ENCODE data around the gene SDK1.

Gene SDK1

GRCh38 chr7:4067874-4068273, 766.8 kb downstream of the SDK1 start:
- no peak for DNase-seq

- no peak for DNase-seq
These were observed 767.2 kb downstream of the SDK1 start for GRCh38 chr7:4068286-4068685.

- no peak for DNase-seq
These were observed 768.4 kb downstream of the SDK1 start for GRCh38 chr7:4069268-4070095.

GRCh38 chr7:4070214-4070613, 769.2 kb downstream of the SDK1 start:
- DNase-seq, result no peak

GRCh38 chr7:4071370-4072058, 770.5 kb downstream of the SDK1 start:
- DNase-seq, result no peak

- no peak for DNase-seq
These were observed 771.3 kb downstream of the SDK1 start for GRCh38 chr7:4072161-4072925.

GRCh38 chr7:4073052-4073451, 772.0 kb downstream of the SDK1 start:
- DNase-seq, result no peak

- no peak for DNase-seq
These were observed 772.7 kb downstream of the SDK1 start for GRCh38 chr7:4073750-4074149.

- no peak for DNase-seq
These were observed 773.4 kb downstream of the SDK1 start for GRCh38 chr7:4074407-4074806.

GRCh38 chr7:4074994-4075393, 773.9 kb downstream of the SDK1 start:
- no peak for DNase-seq

- DNase-seq, result no peak
These were observed 775.7 kb downstream of the SDK1 start for GRCh38 chr7:4076701-4077294.

- DNase-seq, result no peak
These were observed 776.9 kb downstream of the SDK1 start for GRCh38 chr7:4077980-4078379.

GRCh38 chr7:4078580-4078979, 777.5 kb downstream of the SDK1 start:
- no peak for DNase-seq

GRCh38 chr7:4079366-4079765, 778.3 kb downstream of the SDK1 start:
- DNase-seq, result no peak

- no peak for DNase-seq
These were observed 778.9 kb downstream of the SDK1 start for GRCh38 chr7:4079956-4080355.

- DNase-seq, result no peak
These were observed 779.9 kb downstream of the SDK1 start for GRCh38 chr7:4080954-4081353.

GRCh38 chr7:4083513-4083912, 782.5 kb downstream of the SDK1 start:
- no peak for DNase-seq

GRCh38 chr7:4084271-4084670, 783.2 kb downstream of the SDK1 start:
- DNase-seq, result no peak

- no peak for DNase-seq
These were observed 785.1 kb downstream of the SDK1 start for GRCh38 chr7:4085937-4086691.

- DNase-seq, result no peak
These were observed 785.7 kb downstream of the SDK1 start for GRCh38 chr7:4086723-4087122.

GRCh38 chr7:4091767-4092166, 790.7 kb downstream of the SDK1 start:
- no peak for DNase-seq

GRCh38 chr7:4093035-4093434, 792.0 kb downstream of the SDK1 start:
- DNase-seq, result no peak

- no peak for DNase-seq
These were observed 792.4 kb downstream of the SDK1 start for GRCh38 chr7:4093483-4093882.
